Activated CD8-positive, alpha-beta memory T cell treated with anti-CD3 and anti-CD28 coated beads for 4 hours (primary cell): Measurements from ENCODE around the gene HOXD8.

Experiments used
- DNase-seq, 2 donors: peaks; one replicate each; pipeline ENCODE4 v3.0.0-alpha.2; 2020; ENCODE audit warnings: low read depth in 2 of 2

The HOXD8 gene

GRCh38 chr2:176173567-176174381, 44.3 kb downstream of the HOXD8 start:
- no peak for DNase-seq

GRCh38 chr2:176174382-176174823, 44.9 kb downstream of the HOXD8 start:
- DNase-seq: no peak

- no peak for DNase-seq
Observed at GRCh38 chr2:176174824-176175708, 45.6 kb downstream of the HOXD8 start.

GRCh38 chr2:176175709-176176607, 46.5 kb downstream of the HOXD8 start:
- DNase-seq: no peak

GRCh38 chr2:176177580-176178037, 48.1 kb downstream of the HOXD8 start:
- no peak for DNase-seq

GRCh38 chr2:176178038-176178756, 48.7 kb downstream of the HOXD8 start:
- no peak for DNase-seq

GRCh38 chr2:176178757-176179295, 49.3 kb downstream of the HOXD8 start:
- no peak for DNase-seq

GRCh38 chr2:176181551-176181950, 52.0 kb downstream of the HOXD8 start:
- no peak for DNase-seq
